NCI-H345 (cell line): ENCODE data around the gene REEP6.
"Not testable (repeated sequence)": the region's sequence is repeated elsewhere in the genome, so short reads cannot be mapped to it uniquely, and the experiment has no call there.

Experiments used
- DNase-seq: peaks from one replicate; lab custom pipeline; 2025; lab: John Stamatoyannopoulos, UW

Gene REEP6

GRCh38 chr19:1507763-1508506 is 17.0 kb downstream of the REEP6 start:
- DNase-seq = peak; percentile 96

- no peak for DNase-seq
These were observed 17.5 kb downstream of the REEP6 start for GRCh38 chr19:1508507-1508856.

GRCh38 chr19:1509602-1510441 is 18.8 kb downstream of the REEP6 start:
- no peak for DNase-seq

GRCh38 chr19:1510442-1510806 is 19.4 kb downstream of the REEP6 start:
- no peak for DNase-seq

GRCh38 chr19:1510807-1511206 is 19.8 kb downstream of the REEP6 start:
- DNase-seq = no peak

- DNase-seq = no peak
These were observed 20.6 kb downstream of the REEP6 start for GRCh38 chr19:1511318-1512317.

GRCh38 chr19:1512671-1513498 is 21.9 kb downstream of the REEP6 start, which contains the start of gene ADAMTSL5:
Gene ADAMTSL5 (minus strand): TSS chr19:1513019. CDS start chr19:1510943, 2,076 bp downstream.
- no peak for DNase-seq

GRCh38 chr19:1513499-1514294 is 22.7 kb downstream of the REEP6 start:
- DNase-seq = no peak

GRCh38 chr19:1514295-1514661 is 23.3 kb downstream of the REEP6 start:
- DNase-seq = no peak

GRCh38 chr19:1514986-1515721 is 24.2 kb downstream of the REEP6 start:
- DNase-seq = no peak

- no peak for DNase-seq
These were observed 25.4 kb downstream of the REEP6 start for GRCh38 chr19:1516395-1516753.

GRCh38 chr19:1518471-1518870 is 27.5 kb downstream of the REEP6 start:
- no peak for DNase-seq

- not testable (repeated sequence) for DNase-seq
These were observed 28.8 kb downstream of the REEP6 start for GRCh38 chr19:1519802-1520201.

GRCh38 chr19:1520203-1520780 is 29.3 kb downstream of the REEP6 start:
- no peak for DNase-seq

GRCh38 chr19:1521636-1522035 is 30.7 kb downstream of the REEP6 start:
- DNase-seq = no peak

GRCh38 chr19:1522061-1522460 is 31.1 kb downstream of the REEP6 start:
- no peak for DNase-seq

- no peak for DNase-seq
These were observed 31.9 kb downstream of the REEP6 start for GRCh38 chr19:1522838-1523237.

GRCh38 chr19:1523412-1524286 is 32.7 kb downstream of the REEP6 start, which contains the start of gene PLK5:
Gene PLK5 (plus strand): TSS chr19:1524077. CDS start chr19:1526997, 2,920 bp downstream.
- no peak for DNase-seq
